RWPE1 (cell line): Measurements from ENCODE around the gene PRG2.

Experiments
- CTCF ChIA-PET: fragments of 350-600 bp; sonication (Branson Sonifier 250); formaldehyde crosslinking; extraction: SDS; loops from one replicate; lab custom pipeline; 2021; lab: Yijun Ruan, JAX
- POLR2A ChIA-PET: fragments of 400-600 bp; formaldehyde crosslinking; extraction: SDS; loops from one replicate; lab custom pipeline; 2020; ENCODE audit warnings: antibody characterized with exemption; ENCODE audit not compliant: low non-redundant PET; lab: Yijun Ruan, JAX
- DNase-seq: peaks from one replicate; pipeline ENCODE4 v3.0.0; 2012; ENCODE audit warnings: low spot score
- H3K27ac ChIP-seq: fragments of 450-650 bp; 2 replicates; pipeline ENCODE4 v1.5.1; 2017
- CTCF ChIP-seq: fragments of 450-650 bp; conservative IDR thresholded peaks from 2 replicates; pipeline ENCODE4 v1.5.1; 2017; ENCODE audit warnings: low read depth, mild to moderate bottlenecking

The PRG2 gene

GRCh38 chr11:57421066-57421465, 30.6 kb upstream of the PRG2 start:
- CTCF ChIA-PET, result interaction anchor here (0.5 kb wide), 1 partner anchor 910 kb away, joined by 4 read pairs; no protein-coding TSS in a partner anchor
- DNase-seq, result no peak
- POLR2A ChIA-PET, result no interaction called here
- no peak for TF ChIP-seq CTCF
- no peak overlapping the region for H3K27ac ChIP-seq

- CTCF ChIA-PET, result no interaction called here
- TF ChIP-seq CTCF, result no peak
- POLR2A ChIA-PET, result no interaction called here
Observed at GRCh38 chr11:57419146-57419545, 28.7 kb upstream of the PRG2 start.

GRCh38 chr11:57418131-57418530, 27.7 kb upstream of the PRG2 start:
- POLR2A ChIA-PET, result no interaction called here
- CTCF ChIA-PET, result no interaction called here
- H3K27ac ChIP-seq, result no peak overlapping the region
- no peak for TF ChIP-seq CTCF
- DNase-seq, result no peak

More at GRCh38 chr11:57419146-57419545, 28.7 kb upstream of the PRG2 start:
- no peak for DNase-seq
- no peak overlapping the region for H3K27ac ChIP-seq

- DNase-seq, result no peak
- H3K27ac ChIP-seq, result no peak overlapping the region
- POLR2A ChIA-PET, result no interaction called here
- TF ChIP-seq CTCF, result no peak
- CTCF ChIA-PET, result no interaction called here
Observed at GRCh38 chr11:57417056-57417455, 26.6 kb upstream of the PRG2 start.

GRCh38 chr11:57416436-57416835, 26.0 kb upstream of the PRG2 start:
- H3K27ac ChIP-seq, result peak overlapping the region; percentile 21; the same call in 1 of the 2 replicates
- DNase-seq, result no peak
- TF ChIP-seq CTCF, result no peak
- POLR2A ChIA-PET, result no interaction called here
- CTCF ChIA-PET, result interaction anchor here (0.5 kb wide), 1 partner anchor 42 kb away, joined by 4 read pairs; no protein-coding TSS in a partner anchor

- H3K27ac ChIP-seq, result peak overlapping the region; percentile 35; the same call in 1 of the 2 replicates
- POLR2A ChIA-PET, result no interaction called here
- no peak for TF ChIP-seq CTCF
- DNase-seq, result no peak
- CTCF ChIA-PET, result no interaction called here
Observed at GRCh38 chr11:57414612-57415212, 24.3 kb upstream of the PRG2 start.
